Mesenteric fat pad (tissue), 1 donor: ENCODE measurements around the gene S100A7. TPM values are rescaled to one million over a fixed set of nuclear protein-coding genes. Genes with fewer than 3 reads are reported as not detected.
"Not testable (repeated sequence)": the region's sequence is repeated elsewhere in the genome, so short reads cannot be mapped to it uniquely, and the experiment has no call there.

Source experiments
- DNase-seq: peaks from one replicate; pipeline ENCODE4 v3.0.0-alpha.2; 2020; ENCODE audit warnings: low spot score
- total RNA-seq: library from RNA; stranded (reverse); fragmentation: NEBNext Ultra II Directional; extraction: Animal tissue kit (Norgen Biotek cat#: 25700); gene quantifications from one replicate; pipeline ENCODE4 v1.2.1, GENCODE V29; 2021
- donor health status: DM: yes; HTN: yes; CAD: no.

S100A7 gene
- total RNA-seq, 1 donor from 2014 or later, result not detected

- DNase-seq, result no peak
These were observed 29.4 kb downstream of the S100A7 start for GRCh38 chr1:153431002-153431401.

- no peak for DNase-seq
These were observed 29.9 kb downstream of the S100A7 start for GRCh38 chr1:153430561-153430960.

- no peak for DNase-seq
These were observed 30.3 kb downstream of the S100A7 start for GRCh38 chr1:153430166-153430553.

GRCh38 chr1:153429266-153430165 lies 30.9 kb downstream of the S100A7 start:
- DNase-seq, result no peak

- DNase-seq, result no peak
These were observed 31.7 kb downstream of the S100A7 start for GRCh38 chr1:153428791-153429190.

- no peak for DNase-seq
These were observed 32.3 kb downstream of the S100A7 start for GRCh38 chr1:153428073-153428638.

GRCh38 chr1:153426809-153427208 lies 33.6 kb downstream of the S100A7 start:
- DNase-seq, result no peak

GRCh38 chr1:153422450-153423068 lies 37.9 kb downstream of the S100A7 start:
- DNase-seq, result no peak

GRCh38 chr1:153420306-153420705 lies 40.1 kb downstream of the S100A7 start:
- no peak for DNase-seq

- DNase-seq, result peak; percentile 53
These were observed 41.0 kb downstream of the S100A7 start for GRCh38 chr1:153419436-153419793.

- peak; percentile 72 for DNase-seq
These were observed 41.6 kb downstream of the S100A7 start for GRCh38 chr1:153418758-153419435.

- peak; percentile 73 for DNase-seq
These were observed 43.1 kb downstream of the S100A7 start for GRCh38 chr1:153417136-153417888.

GRCh38 chr1:153415850-153416570 lies 44.4 kb downstream of the S100A7 start, which contains the start of gene S100A7A:
S100A7A (plus strand) TSS chr1:153416520; CDS start chr1:153418083, 1,563 bp downstream.
- DNase-seq, result no peak

GRCh38 chr1:153413961-153414360 lies 46.5 kb downstream of the S100A7 start:
- not testable (repeated sequence) for DNase-seq

Other genes with a start within 250 kb of the S100A7 start
- gene PRR9, start 243.1 kb downstream of the S100A7 start, total RNA-seq, result not detected
- not detected for gene LORICRIN, start 201.0 kb downstream of the S100A7 start, total RNA-seq
- gene PGLYRP3, start 147.7 kb downstream of the S100A7 start, total RNA-seq, result not detected
- not detected for gene PGLYRP4, start 111.8 kb downstream of the S100A7 start, total RNA-seq
- gene S100A9, start 102.8 kb downstream of the S100A7 start, total RNA-seq, result 892 TPM
- gene S100A12, start 85.0 kb downstream of the S100A7 start, total RNA-seq, result 77.2 TPM
- 674 TPM for gene S100A8, start 69.6 kb downstream of the S100A7 start, total RNA-seq
- not detected for gene S100A7A, start 44.1 kb downstream of the S100A7 start, total RNA-seq
- 1,184 TPM for gene S100A6, start 75.3 kb upstream of the S100A7 start, total RNA-seq
- not detected for gene S100A5, start 80.3 kb upstream of the S100A7 start, total RNA-seq
- gene S100A4, start 85.2 kb upstream of the S100A7 start, total RNA-seq, result 512 TPM
- gene S100A3, start 88.6 kb upstream of the S100A7 start, total RNA-seq, result 2.2 TPM
- 0.58 TPM for gene S100A2, start 105.2 kb upstream of the S100A7 start, total RNA-seq
- gene S100A16, start 152.5 kb upstream of the S100A7 start, total RNA-seq, result 107 TPM
- 0.35 TPM for gene S100A14, start 155.7 kb upstream of the S100A7 start, total RNA-seq
- gene S100A13, start 166.9 kb upstream of the S100A7 start, total RNA-seq, result 146 TPM
- gene S100A1, start 167.8 kb upstream of the S100A7 start, total RNA-seq, result 12.6 TPM
- gene CHTOP, start 173.4 kb upstream of the S100A7 start, total RNA-seq, result 55.5 TPM
- gene SNAPIN, start 198.1 kb upstream of the S100A7 start, total RNA-seq, result 44.5 TPM
- 116 TPM for gene ILF2, start 210.3 kb upstream of the S100A7 start, total RNA-seq
- gene NPR1, start 218.0 kb upstream of the S100A7 start, total RNA-seq, result 156 TPM